Keratinocyte (primary cell): ENCODE results near the gene AFTPH. TPM values are rescaled to one million over a fixed set of nuclear protein-coding genes. Genes with fewer than 3 reads are reported as not detected.

Experiments used
- DNase-seq: peaks from one replicate; pipeline ENCODE4 v3.0.0-alpha.2; 2011; ENCODE audit warnings: low read depth, missing footprints, low spot score
- FAIRE-seq: peaks from 2 replicates; lab custom pipeline; 2011; peaks lifted over from hg19 to GRCh38; lab: Jason Lieb, UNC
- H2AFZ ChIP-seq: 2 replicates; pipeline ENCODE4 v1.6.0; 2012; ENCODE audit warnings: low read length, control low read depth, inconsistent platforms; ENCODE audit not compliant: control insufficient read depth
- H3K27ac ChIP-seq: 2 replicates; pipeline ENCODE4 v1.5.1; 2011; ENCODE audit warnings: low read length; ENCODE audit not compliant: control insufficient read depth, insufficient read depth
- H3K27me3 ChIP-seq: 3 replicates; pipeline ENCODE4 v1.6.0; 2011; ENCODE audit warnings: low read length; ENCODE audit not compliant: control insufficient read depth, insufficient read depth; ENCODE audit errors: extremely low read depth
- H3K36me3 ChIP-seq, 2 experiments: 2 replicates in 1 of 2; 3 replicates in 1 of 2; pipeline ENCODE4 v1.5.1; 2011; ENCODE audit warnings: low read length in 2 of 2, mild to moderate bottlenecking in 1 of 2; ENCODE audit not compliant: control insufficient read depth in 2 of 2, insufficient read depth in 2 of 2; ENCODE audit errors: extremely low read depth in 1 of 2
- H3K4me1 ChIP-seq: 3 replicates; pipeline ENCODE4 v1.5.1; 2011; ENCODE audit warnings: low read length; ENCODE audit not compliant: control insufficient read depth, insufficient read depth; ENCODE audit errors: extremely low read depth
- H3K4me2 ChIP-seq: 3 replicates; pipeline ENCODE4 v1.6.0; 2011; ENCODE audit warnings: low read depth, low read length; ENCODE audit not compliant: control insufficient read depth, insufficient read depth; ENCODE audit errors: extremely low read depth
- H3K4me3 ChIP-seq, 3 experiments: fragments of 200-600 bp in 1 of 3; sonication (generic) in 1 of 3; 2 replicates in 2 of 3; 3 replicates in 1 of 3; pipeline ENCODE4 v1.5.1; 2011 to 2016; ENCODE audit warnings: low read length in 3 of 3, mild to moderate bottlenecking in 3 of 3, control low read depth in 2 of 3, inconsistent platforms in 1 of 3, low read depth in 1 of 3, mixed read lengths in 1 of 3, mixed run types in 1 of 3, moderate library complexity in 1 of 3; ENCODE audit not compliant: control insufficient read depth in 2 of 3, insufficient read depth in 2 of 3; ENCODE audit errors: extremely low read depth in 1 of 3
- H3K79me2 ChIP-seq: 2 replicates; pipeline ENCODE4 v1.6.0; 2012; ENCODE audit warnings: low read length; ENCODE audit not compliant: control insufficient read depth, insufficient read depth
- H3K9ac ChIP-seq: 3 replicates; pipeline ENCODE4 v1.6.0; 2011; ENCODE audit warnings: low read length; ENCODE audit not compliant: control insufficient read depth, insufficient read depth; ENCODE audit errors: extremely low read depth
- H3K9me1 ChIP-seq: 3 replicates; pipeline ENCODE4 v1.6.0; 2011; ENCODE audit warnings: low read length; ENCODE audit not compliant: control insufficient read depth, insufficient read depth; ENCODE audit errors: extremely low read depth
- H3K9me3 ChIP-seq: 2 replicates; pipeline ENCODE4 v1.5.1; 2012; ENCODE audit warnings: low read depth, low read length; ENCODE audit not compliant: control insufficient read depth
- H4K20me1 ChIP-seq: 3 replicates; pipeline ENCODE4 v1.6.0; 2011; ENCODE audit warnings: low read length; ENCODE audit not compliant: control insufficient read depth, insufficient read depth; ENCODE audit errors: extremely low read depth
- CTCF ChIP-seq, 3 experiments: IDR thresholded peaks in 1 of 3; conservative IDR thresholded peaks in 1 of 3; optimal IDR thresholded peaks in 1 of 3; 2 replicates in 2 of 3; 3 replicates in 1 of 3; pipeline versions ENCODE3 to v1.5.1; 2011; ENCODE audit warnings: low read length in 3 of 3, mild to moderate bottlenecking in 3 of 3, moderate library complexity in 2 of 3, control low read depth in 1 of 3, inconsistent platforms in 1 of 3; ENCODE audit not compliant: insufficient read depth in 2 of 3; ENCODE audit errors: extremely low read depth in 1 of 3
- EZH2 ChIP-seq: IDR thresholded peaks from one replicate; pipeline ENCODE4 v1.6.1; 2012; ENCODE audit warnings: inconsistent platforms, mild to moderate bottlenecking, low read length, moderate library complexity
- dilution Hi-C: fragments of 300-500 bp; cut with MboI; formaldehyde crosslinking; loops from one replicate; pipeline ENCODE4 v1.7.0; 2020; ENCODE audit warnings: low sequenced_read_pairs; ENCODE audit not compliant: extremely low pct_ligation_motif_present
- polyA plus RNA-seq, 5 experiments: library from polyadenylated mRNA; depleted of rRNA in 3 of 5; stranded (reverse) in 3 of 5; stranded (forward) in 1 of 5; unstranded in 1 of 5; fragments of >200 nt; gene quantifications; 1 replicate in 1 of 5; 2 replicates in 3 of 5; 3 replicates in 1 of 5; pipeline versions ENCODE4 v1.2.1 to v1.2.3, GENCODE V29; 2011 to 2012; ENCODE audit warnings: missing spikeins in 2 of 5, low read depth in 1 of 5, low replicate concordance in 1 of 5

AFTPH gene
- polyA plus RNA-seq, 1 donor (not counting 4 experiments of a cell fraction or from before 2014, with no cell fraction given) = 28.3 TPM

DNA sequence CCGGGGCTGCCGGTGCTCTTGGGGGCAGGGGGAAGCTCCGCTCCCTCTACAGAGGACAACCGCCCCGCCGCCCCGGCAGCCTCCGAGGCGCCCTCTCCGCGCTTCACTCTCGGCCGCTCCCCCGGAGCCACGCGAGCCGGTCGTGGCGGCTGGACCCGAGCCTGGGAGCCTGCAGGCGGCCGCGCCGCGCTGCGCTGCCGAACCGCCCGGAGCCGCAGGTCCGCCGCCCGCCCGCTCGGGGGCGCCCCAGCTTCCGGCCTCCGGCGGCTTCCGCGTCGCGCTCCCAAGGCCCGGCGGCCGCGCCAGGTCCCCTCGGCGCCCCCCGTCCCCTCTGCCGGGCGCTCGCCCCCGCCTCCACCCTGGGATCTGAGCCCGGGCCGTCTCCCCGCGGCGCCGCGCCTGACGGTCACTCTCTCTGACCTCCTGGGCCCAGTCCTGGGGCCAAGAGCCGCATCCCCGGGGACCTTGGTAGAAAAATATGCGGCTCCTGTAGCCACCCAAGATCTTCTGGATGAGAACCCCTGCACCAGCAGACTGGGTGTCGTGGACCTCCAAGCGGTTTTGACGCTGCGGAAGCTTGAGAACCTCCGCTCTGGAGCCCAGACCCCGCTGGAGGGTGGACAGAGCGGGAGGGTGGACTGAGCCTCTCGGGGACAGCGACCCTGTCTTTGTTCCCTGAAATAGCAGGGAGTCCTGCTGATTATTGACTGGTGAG is 85.3 kb downstream of the AFTPH start:
- H4K20me1 ChIP-seq = no peaks in the 10 kb centered on the region
- DNase-seq (no peak), FAIRE-seq (no peak)
- peaks cover 40% of the 10 kb centered on the region for H3K4me1 ChIP-seq
- dilution Hi-C loops = no loop called here
- H3K27ac ChIP-seq = peak overlapping the region; percentile 25
- peak overlapping the region; percentile 21 to 41 (median 31) for H3K4me3 ChIP-seq
- no peaks in the 10 kb centered on the region for H3K9me1 ChIP-seq
- H2AFZ ChIP-seq = peak overlapping the region; percentile 83
- H3K79me2 ChIP-seq = no peaks in the 10 kb centered on the region
- no peaks in the 10 kb centered on the region for H3K27me3 ChIP-seq
- peak overlapping the region; percentile 56 for H3K4me2 ChIP-seq
- H3K9ac ChIP-seq = peak overlapping the region; percentile 63
- TF ChIP-seq EZH2 (no peak), CTCF (optimal IDR thresholded peaks at IDR 0.05 in 1 of 3, IDR thresholded peaks at IDR 0.05 in 1 of 3, conservative IDR thresholded peaks at IDR 0.05 in 1 of 3; ENCODE audit: extremely low read depth in 1 of 3, insufficient read depth in 2 of 3, low read length in 3 of 3) (peak in 2 of 3 experiments; percentile 12 to 58)
- no peaks in the 10 kb centered on the region for H3K36me3 ChIP-seq
- H3K9me3 ChIP-seq = no peaks in the 10 kb centered on the region

DNA sequence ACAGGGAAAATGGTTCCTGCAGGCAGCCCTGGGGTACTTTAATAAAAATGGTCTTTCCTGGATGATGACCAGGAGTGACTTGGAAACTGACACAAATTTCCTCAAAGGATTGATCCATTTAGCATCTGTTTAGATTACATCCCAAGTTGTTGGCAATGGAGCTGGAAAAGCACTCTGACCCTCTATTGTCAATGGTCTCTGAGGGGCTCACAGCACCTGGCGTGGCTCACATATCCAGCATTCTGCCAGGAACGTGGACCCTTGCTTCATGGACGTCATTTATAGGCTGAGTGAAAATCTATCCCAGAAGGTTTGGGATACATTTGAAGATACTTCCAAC is 85.8 kb downstream of the AFTPH start:
- dilution Hi-C loops = no loop called here
- Histone ChIP-seq H3K9me3 (no peaks in the 10 kb centered on the region), H3K4me1 (peaks cover 38% of the 10 kb centered on the region), H3K4me3 (no peak overlapping the region), H3K79me2 (no peaks in the 10 kb centered on the region), H3K4me2 (peak overlapping the region; percentile 56), H2AFZ (peak overlapping the region; percentile 83), H3K36me3 (no peaks in the 10 kb centered on the region), H3K27ac (no peak overlapping the region), H4K20me1 (no peaks in the 10 kb centered on the region), H3K9me1 (no peaks in the 10 kb centered on the region), H3K27me3 (no peaks in the 10 kb centered on the region), H3K9ac (peak overlapping the region; percentile 63)
- DNase-seq = no peak
- no peak for FAIRE-seq
- TF ChIP-seq CTCF (optimal IDR thresholded peaks at IDR 0.05 in 1 of 3, IDR thresholded peaks at IDR 0.05 in 1 of 3, conservative IDR thresholded peaks at IDR 0.05 in 1 of 3; ENCODE audit: extremely low read depth in 1 of 3, insufficient read depth in 2 of 3, low read length in 3 of 3) = no peak
